GM18511 (cell line): ENCODE results near the gene CENPP.

Experiments used
- ATAC-seq: cut with Tn5 transposase; IDR thresholded peaks from one replicate; pipeline ENCODE4 v1.9.1; 2021; ENCODE audit warnings: mild to moderate bottlenecking, moderate library complexity; ENCODE audit not compliant: unreplicated experiment

CENPP gene

GRCh38 chr9:92468206-92468605, 142.5 kb downstream of the CENPP start:
- ATAC-seq = no peak

- no peak for ATAC-seq
Measured at GRCh38 chr9:92474587-92474986, 148.8 kb downstream of the CENPP start.

GRCh38 chr9:92476962-92477361, 151.2 kb downstream of the CENPP start:
- ATAC-seq = peak; percentile 62

GRCh38 chr9:92478783-92479182, 153.0 kb downstream of the CENPP start:
- no peak for ATAC-seq

GRCh38 chr9:92479346-92479745, 153.6 kb downstream of the CENPP start:
- ATAC-seq = no peak

GRCh38 chr9:92480291-92480771, 154.6 kb downstream of the CENPP start:
- ATAC-seq = no peak

- ATAC-seq = peak; percentile 61
Measured at GRCh38 chr9:92480986-92481633, 155.4 kb downstream of the CENPP start.

GRCh38 chr9:92482329-92482728, 156.6 kb downstream of the CENPP start, which contains the start of gene ASPN:
TSS of gene ASPN (minus strand) at chr9:92482506.
- no peak for ATAC-seq

- ATAC-seq = no peak
Measured at GRCh38 chr9:92482805-92483204, 157.1 kb downstream of the CENPP start.

- ATAC-seq = no peak
Measured at GRCh38 chr9:92483627-92484545, 158.1 kb downstream of the CENPP start.

- no peak for ATAC-seq
Measured at GRCh38 chr9:92484563-92484962, 158.8 kb downstream of the CENPP start.

- no peak for ATAC-seq
Measured at GRCh38 chr9:92486371-92486770, 160.6 kb downstream of the CENPP start.

- no peak for ATAC-seq
Measured at GRCh38 chr9:92488681-92489550, 163.2 kb downstream of the CENPP start.

- ATAC-seq = no peak
Measured at GRCh38 chr9:92492781-92493401, 167.1 kb downstream of the CENPP start.

- no peak for ATAC-seq
Measured at GRCh38 chr9:92493749-92494387, 168.1 kb downstream of the CENPP start.

- ATAC-seq = no peak
Measured at GRCh38 chr9:92494856-92495255, 169.1 kb downstream of the CENPP start.

GRCh38 chr9:92496396-92497176, 170.8 kb downstream of the CENPP start:
- no peak for ATAC-seq

GRCh38 chr9:92499701-92500100, 173.9 kb downstream of the CENPP start:
- ATAC-seq = no peak

GRCh38 chr9:92500725-92501124, 175.0 kb downstream of the CENPP start:
- ATAC-seq = no peak
